Forelimb muscle (tissue), 1 donor: ENCODE results near the gene SLAMF7. TPM values are rescaled to one million over a fixed set of nuclear protein-coding genes. Genes with fewer than 3 reads are reported as not detected.

Experiments used
- DNase-seq: peaks from one replicate; pipeline ENCODE4 v3.0.0-alpha.2; 2013; ENCODE audit warnings: low read depth
- polyA plus RNA-seq: library from polyadenylated mRNA; unstranded; fragments of 120-200 nt; gene quantifications from one replicate; pipeline ENCODE4 v1.2.1, GENCODE V29; 2013; ENCODE audit not compliant: insufficient read length

Gene SLAMF7
- polyA plus RNA-seq, 1 donor, result 0.46 TPM

DNA sequence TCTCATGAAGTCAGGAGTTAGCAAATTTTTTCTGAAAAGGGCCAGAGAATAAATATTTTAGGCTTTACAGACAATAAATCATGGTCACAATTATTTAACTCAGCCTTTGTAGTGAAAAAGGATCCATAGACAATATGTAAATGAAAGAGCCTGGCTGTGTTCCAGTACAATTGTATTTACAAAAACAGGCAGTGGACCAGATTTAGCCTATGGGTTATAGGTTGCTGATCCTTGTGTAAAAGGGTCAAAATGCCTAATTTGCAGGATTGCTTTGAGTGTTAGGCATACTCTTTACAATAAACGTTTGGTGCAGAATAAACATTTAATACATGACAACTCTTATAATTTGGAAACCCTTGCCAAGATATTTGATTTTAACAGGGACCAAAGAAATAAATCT, 6.5 kb downstream of the SLAMF7 start:
- no peak for DNase-seq

DNA sequence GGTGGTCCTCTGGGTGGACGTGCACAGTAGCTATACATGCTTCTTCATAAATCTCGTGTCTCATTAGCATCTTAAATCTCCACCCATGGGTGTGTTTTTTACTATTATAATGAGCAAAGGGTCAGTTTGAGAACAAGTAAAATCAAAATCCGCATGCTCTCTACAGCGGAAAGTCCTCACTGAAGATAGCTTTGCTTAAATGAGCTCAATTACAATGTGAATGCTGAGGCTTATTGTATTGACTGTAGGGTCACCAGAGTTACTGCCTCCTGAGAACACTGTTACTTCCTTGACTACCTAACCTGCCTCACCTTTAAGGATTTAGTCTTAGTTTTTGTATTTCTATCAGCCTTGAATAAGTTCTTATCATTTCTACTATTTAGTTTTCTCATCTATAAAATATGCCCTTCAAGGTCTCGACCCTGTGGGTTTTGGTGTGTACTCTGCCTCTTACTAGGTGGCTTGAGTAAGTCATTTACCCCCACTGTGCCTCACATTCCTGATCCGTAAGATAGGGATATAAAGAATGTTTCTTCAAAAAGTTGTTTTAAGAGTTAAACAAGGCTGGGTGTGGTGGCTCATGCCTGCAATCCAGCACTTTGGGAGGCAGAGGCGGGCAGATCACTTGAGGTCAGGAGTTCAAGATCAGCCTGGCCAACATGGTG, 7.9 kb downstream of the SLAMF7 start:
- no peak for DNase-seq

DNA sequence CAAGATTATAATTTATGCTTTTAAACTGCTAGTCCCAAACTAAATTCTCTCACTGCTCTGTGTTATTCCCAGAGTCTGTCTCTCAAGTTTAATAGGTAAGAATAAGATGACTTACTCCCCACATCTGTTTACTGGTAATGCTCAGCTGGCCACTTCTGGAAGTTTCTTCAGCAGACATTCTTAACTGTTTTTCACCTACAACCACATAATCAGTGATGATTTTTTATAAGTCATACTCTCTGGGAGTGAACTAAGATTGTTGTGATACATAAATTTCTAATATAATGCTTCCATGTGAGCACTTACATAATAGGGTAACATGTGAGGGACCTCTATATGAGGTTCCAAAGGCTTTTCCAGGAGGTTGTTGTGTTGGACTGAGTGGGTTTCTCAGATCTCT, 8.7 kb downstream of the SLAMF7 start:
- DNase-seq, result no peak

DNA sequence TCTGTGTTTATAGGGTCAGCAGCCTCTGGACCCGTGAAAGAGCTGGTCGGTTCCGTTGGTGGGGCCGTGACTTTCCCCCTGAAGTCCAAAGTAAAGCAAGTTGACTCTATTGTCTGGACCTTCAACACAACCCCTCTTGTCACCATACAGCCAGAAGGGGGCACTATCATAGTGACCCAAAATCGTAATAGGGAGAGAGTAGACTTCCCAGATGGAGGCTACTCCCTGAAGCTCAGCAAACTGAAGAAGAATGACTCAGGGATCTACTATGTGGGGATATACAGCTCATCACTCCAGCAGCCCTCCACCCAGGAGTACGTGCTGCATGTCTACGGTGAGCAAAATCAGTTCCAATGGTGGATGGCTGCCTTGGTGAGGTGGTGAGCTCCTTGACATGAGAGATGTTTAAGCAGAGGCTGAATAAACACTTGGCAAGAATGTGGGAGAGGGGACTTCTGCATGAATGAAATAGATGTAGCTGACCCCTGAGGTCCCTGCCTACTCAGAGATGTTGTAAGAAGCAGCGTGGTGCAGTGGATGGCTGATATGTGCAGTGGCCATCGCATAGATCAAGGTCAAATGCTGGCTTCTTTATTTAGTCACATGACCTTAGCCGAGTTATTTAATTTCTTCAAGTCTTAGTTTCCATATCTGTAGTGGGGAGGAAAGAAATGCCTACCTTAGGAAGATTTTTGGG, 9.3 kb downstream of the SLAMF7 start:
- DNase-seq, result no peak

DNA sequence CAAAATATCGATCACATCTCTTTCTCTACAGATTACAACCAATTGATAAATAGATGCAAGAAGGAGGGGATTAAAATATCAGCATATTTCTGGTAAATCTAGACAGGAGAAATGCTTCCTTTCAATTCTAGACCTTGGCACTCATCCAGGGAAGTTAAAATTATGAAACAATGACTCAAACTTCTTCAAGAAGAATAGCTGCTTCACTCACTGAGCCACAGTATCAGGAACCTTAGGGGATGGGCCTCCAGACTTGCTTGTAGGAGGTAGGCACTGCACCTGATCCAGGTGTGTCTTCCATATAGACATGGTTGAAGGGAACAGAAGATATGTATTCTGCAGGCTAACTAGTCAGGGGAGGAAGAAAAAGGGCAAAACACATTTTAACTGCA, 9.8 kb downstream of the SLAMF7 start:
- DNase-seq, result no peak

DNA sequence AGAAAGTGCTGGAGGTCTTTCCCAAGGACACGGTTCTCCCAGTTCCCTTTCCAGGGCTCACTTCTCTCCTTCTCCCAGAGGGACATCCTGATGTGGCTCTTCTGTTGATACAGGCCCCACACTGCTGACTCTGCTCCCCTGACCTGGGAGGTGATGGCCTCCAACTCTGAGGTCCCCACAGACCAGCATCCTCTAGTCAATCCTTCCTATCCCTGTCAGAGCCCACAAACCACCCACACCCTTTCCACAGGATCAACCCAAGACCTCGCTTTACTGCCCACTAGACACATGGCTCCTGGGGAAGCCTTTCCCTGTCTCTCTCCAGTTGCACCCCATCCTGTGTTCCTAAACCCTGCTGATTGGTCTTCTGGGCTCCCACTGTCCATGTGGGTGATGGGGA, 11.6 kb downstream of the SLAMF7 start:
- DNase-seq, result no peak

DNA sequence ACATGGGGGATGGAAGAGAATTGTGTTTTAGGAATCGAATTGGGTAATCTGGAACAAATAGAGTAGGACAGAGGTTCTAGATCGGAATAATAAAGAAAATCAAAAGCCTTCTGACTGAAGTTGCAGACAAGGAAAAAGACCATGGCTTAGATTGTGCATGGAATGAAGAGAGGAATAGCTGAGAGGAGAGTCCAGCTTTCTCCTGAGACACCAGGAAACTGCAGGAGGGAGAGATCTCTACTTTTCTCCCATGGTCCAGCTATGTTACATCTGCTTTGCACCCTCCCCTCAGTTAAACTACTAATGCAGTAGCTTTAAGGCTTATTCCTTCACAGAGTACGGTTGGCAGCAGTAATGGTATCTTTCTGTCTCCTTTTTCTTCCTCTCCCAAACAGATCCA, 13.4 kb downstream of the SLAMF7 start:
- no peak for DNase-seq

DNA sequence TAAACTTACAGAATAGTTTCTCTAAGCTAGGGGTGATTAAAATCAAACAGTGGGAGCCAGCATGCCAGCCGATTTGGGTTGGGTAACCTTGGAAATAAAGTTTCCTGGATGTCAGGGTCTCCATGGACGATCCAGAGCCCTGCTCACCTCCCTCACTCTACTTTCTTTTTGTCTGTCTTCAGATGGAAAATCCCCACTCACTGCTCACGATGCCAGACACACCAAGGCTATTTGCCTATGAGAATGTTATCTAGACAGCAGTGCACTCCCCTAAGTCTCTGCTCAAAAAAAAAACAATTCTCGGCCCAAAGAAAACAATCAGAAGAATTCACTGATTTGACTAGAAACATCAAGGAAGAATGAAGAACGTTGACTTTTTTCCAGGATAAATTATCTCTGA, 13.9 kb downstream of the SLAMF7 start:
- no peak for DNase-seq

DNA sequence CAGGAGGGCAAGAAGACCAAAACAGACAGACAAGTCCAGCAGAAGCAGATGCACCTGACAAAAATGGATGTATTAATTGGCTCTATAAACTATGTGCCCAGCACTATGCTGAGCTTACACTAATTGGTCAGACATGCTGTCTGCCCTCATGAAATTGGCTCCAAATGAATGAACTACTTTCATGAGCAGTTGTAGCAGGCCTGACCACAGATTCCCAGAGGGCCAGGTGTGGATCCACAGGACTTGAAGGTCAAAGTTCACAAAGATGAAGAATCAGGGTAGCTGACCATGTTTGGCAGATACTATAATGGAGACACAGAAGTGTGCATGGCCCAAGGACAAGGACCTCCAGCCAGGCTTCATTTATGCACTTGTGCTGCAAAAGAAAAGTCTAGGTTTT, 14.5 kb downstream of the SLAMF7 start:
- DNase-seq, result no peak

DNA sequence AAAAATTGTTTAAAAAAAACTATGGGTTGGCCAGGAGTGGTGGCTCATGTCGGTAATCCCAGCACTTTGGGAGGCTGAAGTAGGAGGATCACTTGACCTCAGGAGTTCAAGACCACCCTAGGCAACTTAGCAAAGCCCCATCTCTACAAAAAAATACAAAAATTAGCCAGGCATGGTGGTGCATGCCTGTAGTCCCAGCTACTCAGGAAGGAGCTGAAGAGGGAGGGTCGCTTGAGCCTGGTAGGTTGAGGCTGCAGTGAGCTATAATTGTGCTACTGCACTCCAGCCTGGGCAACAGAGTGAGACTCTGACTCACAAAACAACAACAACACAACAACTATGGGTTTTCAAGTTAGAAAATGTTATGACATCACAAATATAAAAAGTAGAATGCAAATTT, 16.4 kb downstream of the SLAMF7 start:
- no peak for DNase-seq

DNA sequence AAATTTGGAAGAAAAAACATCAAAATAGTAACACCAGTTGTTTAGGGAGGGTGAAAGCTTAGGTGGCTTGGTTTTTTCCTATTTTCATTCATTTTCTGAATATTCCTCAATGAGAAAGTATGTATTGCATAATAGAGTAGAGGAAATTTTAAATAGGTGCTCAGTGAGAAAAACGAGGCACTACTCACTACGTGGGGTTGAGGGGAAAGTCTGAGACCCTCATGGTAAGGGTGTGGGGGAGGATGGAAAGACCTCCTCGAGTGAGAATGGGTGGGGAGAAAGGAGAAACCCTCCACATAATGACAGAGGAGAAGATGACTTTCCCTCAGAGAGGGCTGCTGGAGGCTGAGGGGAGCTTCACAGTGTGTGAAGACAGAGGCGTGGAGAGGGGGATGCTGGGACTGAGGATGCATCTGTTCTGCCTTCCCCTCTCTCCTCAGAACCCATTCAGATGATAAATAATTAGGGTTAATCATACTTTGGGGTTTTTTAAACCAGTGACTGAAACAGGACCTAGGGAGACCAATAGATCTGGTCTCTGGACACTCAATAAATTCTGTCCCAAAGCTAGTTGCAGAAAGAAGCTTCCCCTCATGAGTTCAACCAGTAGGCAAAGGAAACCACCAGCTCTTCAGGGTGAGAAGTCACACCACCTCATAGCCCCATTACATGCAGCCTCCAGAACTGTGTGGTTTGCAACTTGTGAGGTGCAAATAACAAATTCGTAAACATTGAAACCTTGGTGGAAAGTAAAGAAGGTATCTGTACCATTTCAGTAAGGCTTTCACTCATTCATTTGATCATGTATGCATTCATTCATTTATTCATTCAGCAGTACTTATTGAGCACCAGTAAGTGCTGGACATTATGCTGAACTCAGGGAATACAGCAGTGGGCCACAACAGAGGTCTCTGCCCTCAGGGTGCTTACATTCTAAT, 17.1 kb downstream of the SLAMF7 start:
- DNase-seq, result no peak

DNA sequence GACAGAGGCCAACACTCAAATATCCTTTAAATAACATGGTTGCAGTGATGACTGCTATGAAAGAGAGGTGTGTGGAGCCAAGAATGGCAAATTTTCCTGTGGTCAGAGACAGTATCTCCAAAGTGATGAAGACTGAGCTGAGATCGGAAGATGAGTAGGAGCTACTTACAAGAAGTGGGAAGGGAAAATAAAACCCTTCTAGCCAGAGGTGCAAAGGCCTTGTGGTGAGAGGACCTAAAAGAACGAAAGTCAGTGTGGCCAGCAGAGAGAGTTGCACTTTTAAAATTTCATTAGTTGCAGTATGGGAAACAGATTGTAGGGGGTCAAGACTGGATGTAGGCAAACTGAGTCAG, 17.8 kb downstream of the SLAMF7 start:
- no peak for DNase-seq

DNA sequence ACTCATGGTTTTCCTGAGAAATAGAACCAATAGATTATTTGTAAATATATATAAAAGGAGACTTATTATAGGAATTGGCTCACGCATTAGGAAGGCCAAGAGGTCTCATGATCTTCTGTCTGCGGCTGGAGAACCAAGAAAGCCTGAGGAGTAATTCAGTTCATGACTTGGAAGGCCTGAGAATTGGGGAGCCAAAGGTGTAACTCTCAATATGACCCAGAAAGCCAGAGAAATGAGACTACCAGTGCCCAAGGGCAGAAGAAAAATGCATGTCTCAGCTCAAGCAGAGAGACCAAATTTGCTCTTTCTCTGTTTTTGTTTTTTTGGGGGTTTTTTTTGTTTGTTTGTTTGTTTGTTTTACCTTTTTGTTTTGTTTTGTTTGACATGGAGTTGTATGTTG, 19.5 kb downstream of the SLAMF7 start:
- no peak for DNase-seq

DNA sequence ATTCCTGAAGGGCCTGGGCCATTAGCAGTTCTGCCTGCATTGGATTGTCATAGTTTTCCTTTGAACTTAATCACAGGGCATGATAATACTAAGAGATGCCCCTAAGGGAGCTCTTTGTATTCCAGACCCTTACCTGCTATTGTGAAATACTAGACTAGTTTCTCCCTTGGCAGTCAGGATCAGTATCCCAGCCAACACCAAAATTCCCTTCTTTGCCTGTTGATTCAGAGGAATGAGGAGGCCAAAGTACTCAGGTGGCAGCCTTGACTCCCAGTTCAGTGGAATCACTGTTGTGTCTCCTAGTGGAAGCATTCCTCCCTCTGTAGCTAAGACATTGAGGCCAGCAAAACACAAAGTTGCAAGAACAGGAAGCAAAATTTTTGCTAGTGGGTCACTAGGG, 20.7 kb downstream of the SLAMF7 start:
- DNase-seq, result no peak

DNA sequence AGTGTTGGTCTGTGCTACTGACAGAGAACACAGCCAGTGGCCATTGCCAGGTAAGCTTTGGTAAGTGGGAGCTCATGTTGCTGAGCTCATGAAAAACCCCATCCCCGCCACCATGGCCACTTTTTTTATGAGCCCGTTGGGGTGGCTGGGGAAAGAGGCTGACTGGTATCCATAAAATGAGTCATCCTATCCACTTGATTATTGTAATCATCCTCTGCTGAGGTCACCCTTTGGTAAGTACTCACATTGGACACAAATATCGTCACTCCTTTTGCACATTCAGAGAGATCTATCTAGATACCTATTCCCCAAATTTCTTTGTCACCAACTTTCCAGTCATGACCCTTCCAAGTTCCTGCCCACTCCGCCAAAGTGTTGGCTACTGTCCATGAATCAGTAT, 22.0 kb downstream of the SLAMF7 start:
- DNase-seq, result no peak

DNA sequence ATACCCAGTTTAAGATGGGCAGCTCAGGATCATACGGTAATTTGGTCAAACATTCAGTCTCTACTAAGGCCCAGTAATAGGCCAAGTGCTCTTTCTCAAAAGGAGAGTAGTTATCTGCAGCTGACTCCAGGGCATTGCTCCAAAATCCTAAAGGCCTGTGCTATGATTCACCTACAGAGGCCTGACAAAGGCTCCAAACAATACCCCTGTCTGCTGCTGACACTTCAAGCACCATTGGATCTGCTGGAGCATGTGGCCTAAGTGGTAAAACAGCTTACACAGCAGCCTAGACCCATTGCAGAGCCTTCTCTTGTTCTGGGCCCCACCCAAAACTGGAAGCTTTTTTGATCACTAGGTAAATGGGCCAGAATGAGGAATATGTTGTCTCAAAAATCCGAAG, 22.8 kb downstream of the SLAMF7 start:
- DNase-seq, result no peak

DNA sequence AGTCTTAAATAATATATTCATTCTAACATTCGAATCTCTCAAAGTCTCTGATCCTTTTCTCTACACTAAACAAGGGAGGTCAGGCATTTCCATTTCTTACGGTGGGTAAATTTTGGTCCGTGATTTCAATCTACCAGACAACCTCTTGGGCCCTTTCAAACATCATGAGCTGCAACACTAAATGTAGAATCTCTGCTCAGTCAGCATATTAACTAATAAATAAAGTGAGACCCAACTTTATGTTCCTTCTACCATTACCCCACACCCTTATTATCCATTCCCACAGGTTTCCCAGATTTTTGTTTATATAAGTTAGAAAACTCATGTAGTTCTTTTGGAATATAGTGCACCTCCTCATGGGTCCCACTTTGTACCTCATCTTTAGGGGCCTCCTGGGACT, 24.9 kb downstream of the SLAMF7 start:
- no peak for DNase-seq

DNA sequence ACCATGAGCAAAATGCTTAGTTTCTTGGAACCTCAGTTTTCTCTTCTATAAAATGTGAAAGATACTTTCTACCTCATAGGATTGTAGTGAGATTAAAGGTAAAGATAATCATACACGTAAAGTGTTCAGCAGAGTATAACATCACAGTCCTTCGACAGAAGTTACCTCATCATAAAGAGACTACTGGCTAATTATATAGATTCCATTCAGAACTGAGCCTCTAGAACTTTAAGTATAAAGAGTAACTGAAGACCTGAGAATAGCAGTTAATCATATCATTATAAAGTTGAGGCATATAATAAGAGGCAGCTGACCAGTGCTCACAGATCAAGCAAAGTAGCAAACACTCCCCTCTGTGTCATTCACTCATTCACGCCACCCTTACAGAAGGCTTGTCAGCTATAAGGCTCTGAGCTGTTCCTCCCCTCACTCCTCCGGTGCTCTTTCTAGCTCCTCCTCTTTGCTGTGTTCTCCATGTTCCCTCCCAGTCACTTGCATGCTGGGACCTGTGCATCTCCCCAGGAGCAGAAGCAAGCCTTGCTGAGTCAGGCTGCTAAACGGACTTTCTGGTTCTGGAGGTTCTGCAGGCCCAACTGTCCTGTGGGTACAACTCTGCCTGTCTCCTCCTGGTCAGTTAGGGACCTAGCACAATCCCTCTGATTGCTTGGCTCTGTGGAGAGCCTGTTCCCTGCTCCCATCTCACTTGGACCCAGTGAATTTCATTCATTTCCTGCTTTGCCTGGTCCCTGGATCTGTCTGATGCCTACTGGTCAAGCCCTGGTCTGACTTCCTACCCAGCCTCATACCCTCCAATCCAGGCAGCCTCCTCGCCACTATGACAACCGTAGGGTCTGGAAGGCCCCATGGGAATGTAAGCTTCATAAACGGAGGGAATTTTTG, 28.6 kb downstream of the SLAMF7 start:
- no peak for DNase-seq

DNA sequence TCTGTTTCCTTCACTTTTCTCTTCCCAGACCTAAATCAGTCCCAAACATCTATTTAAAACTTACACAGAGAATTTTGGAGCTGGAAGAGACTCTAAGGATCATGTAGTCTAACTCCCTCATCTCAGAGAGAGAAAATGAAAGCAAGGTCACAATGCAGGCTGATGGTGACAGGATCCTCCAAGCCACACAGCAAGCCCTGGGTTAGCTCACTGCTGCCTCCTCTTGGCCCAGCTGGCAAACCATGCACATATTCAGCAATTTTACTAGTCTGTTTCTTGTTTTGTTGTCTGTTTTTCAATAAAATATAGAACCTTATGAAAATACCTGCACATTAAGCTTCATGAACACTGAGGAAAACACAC, 29.2 kb downstream of the SLAMF7 start:
- DNase-seq, result no peak

DNA sequence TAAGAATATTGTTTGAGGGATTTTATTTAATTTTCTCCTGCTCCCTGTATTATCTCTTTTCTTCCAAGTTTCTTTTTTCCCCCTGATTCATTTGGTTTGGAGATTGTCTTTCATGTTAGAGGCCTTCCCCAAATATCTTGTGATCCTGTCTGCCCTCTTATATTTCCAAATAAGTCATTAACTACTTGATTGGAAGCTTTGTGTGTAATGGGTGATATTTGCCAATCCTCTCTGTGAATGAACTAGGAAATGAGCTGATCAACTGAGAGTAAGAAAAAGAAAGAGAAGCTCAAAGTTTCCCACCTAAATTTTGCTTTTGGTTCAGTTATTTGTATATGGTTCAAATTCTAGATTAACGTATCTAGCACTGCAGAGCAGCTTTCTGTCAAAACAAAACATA, 33.3 kb downstream of the SLAMF7 start:
- no peak for DNase-seq

DNA sequence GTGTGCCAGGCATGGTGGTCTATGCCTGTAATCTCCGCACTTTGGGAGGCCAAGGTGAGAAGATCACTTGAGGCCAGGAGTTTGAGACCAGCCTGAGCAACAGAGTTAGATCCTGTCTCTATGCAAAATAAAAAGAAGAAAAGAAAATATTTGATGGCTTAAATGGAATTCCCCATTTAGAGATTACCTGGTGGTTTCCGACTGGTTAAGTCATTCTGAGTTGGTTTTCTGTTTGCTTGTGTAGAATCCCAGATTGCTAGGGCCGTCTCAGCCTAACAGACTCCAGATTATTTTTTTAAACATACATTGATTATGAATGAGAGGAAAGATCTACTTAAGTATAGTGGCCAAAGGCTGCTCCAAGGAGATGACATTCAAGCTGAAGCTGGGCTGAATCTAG, 34.0 kb downstream of the SLAMF7 start:
- no peak for DNase-seq
